Suprapubic skin (tissue), 4 donors: Measurements from ENCODE around the gene JMY.

Source experiments
- CTCF ChIP-seq, 2 donors: fragments of 200-600 bp in 1 of 2; fragments of 450-650 bp in 1 of 2; sonication (generic) in 1 of 2; IDR thresholded peaks; one replicate each; pipeline ENCODE4 v1.5.1; 2016 to 2019; ENCODE audit warnings: antibody characterized with exemption in 2 of 2, mild to moderate bottlenecking in 1 of 2, moderate library complexity in 1 of 2
- POLR2A ChIP-seq, 2 donors: fragments of 450-650 bp; IDR thresholded peaks; one replicate each; pipeline ENCODE4 v1.6.1; 2017; ENCODE audit warnings: antibody characterized with exemption in 2 of 2, mild to moderate bottlenecking in 2 of 2, moderate library complexity in 2 of 2
- POLR2AphosphoS5 ChIP-seq, 3 donors: sonication (generic); formaldehyde crosslinking; IDR thresholded peaks; one replicate each; pipeline ENCODE4 v1.6.1; 2017; ENCODE audit warnings: antibody characterized with exemption in 3 of 3

- TF ChIP-seq POLR2A (IDR thresholded peaks at IDR 0.05): no peak
- no peak for TF ChIP-seq CTCF (IDR thresholded peaks at IDR 0.05)
- no peak for TF ChIP-seq POLR2AphosphoS5 (IDR thresholded peaks at IDR 0.05)
These were observed 110.5 kb downstream of the JMY start for GRCh38 chr5:79346420-79346824.
